Mesothelial cell of epicardium (in vitro differentiated cells): ENCODE results near the gene SLC25A1. TPM values are rescaled to one million over a fixed set of nuclear protein-coding genes. Genes with fewer than 3 reads are reported as not detected.

ENCODE experiments used
- DNase-seq, 2 experiments: peaks; one replicate each; pipeline ENCODE4 v3.0.0; 2021; ENCODE audit warnings: low spot score in 2 of 2; ENCODE audit not compliant: unreplicated experiment in 2 of 2
- H3K27ac Mint-ChIP-seq: 2 replicates; pipeline ENCODE4 v1.8.0; 2021; ENCODE audit warnings: mixed read lengths
- H3K27me3 Mint-ChIP-seq: 2 replicates; pipeline ENCODE4 v1.8.0; 2021; ENCODE audit warnings: low read depth, mixed read lengths
- H3K36me3 Mint-ChIP-seq: 2 replicates; pipeline ENCODE4 v1.8.0; 2021; ENCODE audit warnings: mixed read lengths
- H3K4me1 Mint-ChIP-seq: 2 replicates; pipeline ENCODE4 v1.8.0; 2021; ENCODE audit warnings: mixed read lengths
- H3K4me3 Mint-ChIP-seq: 2 replicates; pipeline ENCODE4 v1.8.0; 2021; ENCODE audit warnings: mild to moderate bottlenecking, moderate library complexity, mixed read lengths
- H3K9me3 Mint-ChIP-seq: 2 replicates; pipeline ENCODE4 v1.8.0; 2021; ENCODE audit warnings: mixed read lengths
- total RNA-seq: library from RNA; stranded (reverse); gene quantifications from 3 replicates; pipeline ENCODE4 v1.2.1, GENCODE V29; 2021
- TF ChIP-seq, protein P1 (sequence below): fragments of 200-600 bp; sonication (generic); IDR thresholded peaks from one replicate; pipeline ENCODE4 v1.5.0; 2021; ENCODE audit warnings: antibody characterized with exemption; ENCODE audit not compliant: unreplicated experiment

The SLC25A1 gene
- total RNA-seq, 1 donor from 2014 or later, result 73.6 TPM

DNA sequence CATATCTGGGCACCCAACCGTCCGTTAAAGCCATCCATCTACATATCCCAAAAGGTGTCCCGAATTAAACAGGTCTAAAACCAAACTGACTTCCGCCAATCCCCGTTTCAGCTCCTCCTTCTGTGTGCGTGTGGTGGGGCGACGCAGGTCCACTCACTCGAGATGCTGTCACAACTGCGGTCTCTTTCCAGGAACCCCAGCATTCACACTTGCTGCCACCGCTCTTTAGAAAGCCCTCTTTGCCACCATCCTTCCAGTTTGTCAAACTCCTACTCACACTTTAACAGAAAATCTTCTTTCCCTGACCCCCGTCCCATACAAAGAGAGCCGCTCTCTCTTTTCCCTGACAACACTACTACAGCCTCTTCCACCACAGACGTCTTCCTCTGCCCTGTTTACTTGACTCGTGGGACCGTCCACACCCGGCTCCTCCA is 34.6 kb downstream of the SLC25A1 start:
- TF ChIP-seq, protein P1, sequence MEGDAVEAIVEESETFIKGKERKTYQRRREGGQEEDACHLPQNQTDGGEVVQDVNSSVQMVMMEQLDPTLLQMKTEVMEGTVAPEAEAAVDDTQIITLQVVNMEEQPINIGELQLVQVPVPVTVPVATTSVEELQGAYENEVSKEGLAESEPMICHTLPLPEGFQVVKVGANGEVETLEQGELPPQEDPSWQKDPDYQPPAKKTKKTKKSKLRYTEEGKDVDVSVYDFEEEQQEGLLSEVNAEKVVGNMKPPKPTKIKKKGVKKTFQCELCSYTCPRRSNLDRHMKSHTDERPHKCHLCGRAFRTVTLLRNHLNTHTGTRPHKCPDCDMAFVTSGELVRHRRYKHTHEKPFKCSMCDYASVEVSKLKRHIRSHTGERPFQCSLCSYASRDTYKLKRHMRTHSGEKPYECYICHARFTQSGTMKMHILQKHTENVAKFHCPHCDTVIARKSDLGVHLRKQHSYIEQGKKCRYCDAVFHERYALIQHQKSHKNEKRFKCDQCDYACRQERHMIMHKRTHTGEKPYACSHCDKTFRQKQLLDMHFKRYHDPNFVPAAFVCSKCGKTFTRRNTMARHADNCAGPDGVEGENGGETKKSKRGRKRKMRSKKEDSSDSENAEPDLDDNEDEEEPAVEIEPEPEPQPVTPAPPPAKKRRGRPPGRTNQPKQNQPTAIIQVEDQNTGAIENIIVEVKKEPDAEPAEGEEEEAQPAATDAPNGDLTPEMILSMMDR, result no peak
- no peak for DNase-seq
- H3K4me3 Mint-ChIP-seq, result peak overlapping the region; percentile 97
- no peaks in the 10 kb centered on the region for H3K9me3 Mint-ChIP-seq
- peaks cover 37% of the 10 kb centered on the region for H3K27me3 Mint-ChIP-seq
- H3K36me3 Mint-ChIP-seq, result peaks cover 13% of the 10 kb centered on the region
- H3K4me1 Mint-ChIP-seq, result peaks cover 11% of the 10 kb centered on the region
- H3K27ac Mint-ChIP-seq, result peak overlapping the region; percentile 95

DNA sequence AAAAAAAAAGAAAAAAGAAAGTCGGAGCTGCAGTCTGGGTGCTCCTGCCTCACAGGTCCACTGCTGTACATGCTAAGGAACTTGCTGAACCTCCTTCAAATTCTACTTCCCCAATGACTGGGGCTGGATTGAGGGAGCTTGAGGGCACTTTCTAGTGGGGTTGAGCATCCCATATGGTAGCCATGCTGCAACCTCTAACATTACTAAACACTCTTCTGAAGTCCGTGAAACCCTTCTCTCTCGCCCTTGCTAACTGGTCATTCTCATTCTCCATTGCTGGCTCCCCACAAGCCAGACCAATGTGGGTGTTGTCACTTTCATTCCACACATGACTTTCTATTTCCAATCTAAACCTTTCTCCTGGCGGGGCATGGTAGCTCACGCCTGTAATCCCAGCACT is 35.3 kb downstream of the SLC25A1 start:
- Mint-ChIP-seq H3K27ac (no peak overlapping the region), H3K36me3 (peaks cover 13% of the 10 kb centered on the region), H3K9me3 (no peaks in the 10 kb centered on the region), H3K4me1 (peaks cover 11% of the 10 kb centered on the region), H3K4me3 (peak overlapping the region; percentile 97), H3K27me3 (peaks cover 29% of the 10 kb centered on the region)
- no peak for DNase-seq
- TF ChIP-seq, protein P1, result no peak

DNA sequence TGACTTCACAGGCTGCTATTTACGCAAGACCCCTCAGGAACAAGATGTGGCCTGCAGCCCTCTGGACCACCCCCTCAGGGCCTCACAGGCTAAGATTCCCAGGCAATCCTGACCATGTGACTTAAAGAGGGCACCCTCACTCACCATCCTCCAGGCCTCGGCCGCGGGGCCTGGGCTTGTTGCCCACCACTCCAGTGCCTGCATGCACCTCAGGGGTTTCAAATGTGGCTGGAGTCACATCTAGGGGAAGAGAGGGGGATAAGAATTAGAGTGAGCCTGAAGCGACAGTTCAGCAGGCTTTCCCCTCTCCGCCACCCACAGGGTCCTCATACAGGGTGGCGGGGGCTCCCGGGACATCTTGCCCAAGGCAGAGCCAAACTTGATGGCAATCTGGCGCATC is 36.1 kb downstream of the SLC25A1 start:
- Mint-ChIP-seq H3K27ac (no peak overlapping the region), H3K9me3 (no peaks in the 10 kb centered on the region), H3K27me3 (peaks cover 21% of the 10 kb centered on the region), H3K4me1 (peaks cover 11% of the 10 kb centered on the region), H3K4me3 (peak overlapping the region; percentile 48), H3K36me3 (peaks cover 13% of the 10 kb centered on the region)
- TF ChIP-seq, protein P1, result no peak
- no peak for DNase-seq

DNA sequence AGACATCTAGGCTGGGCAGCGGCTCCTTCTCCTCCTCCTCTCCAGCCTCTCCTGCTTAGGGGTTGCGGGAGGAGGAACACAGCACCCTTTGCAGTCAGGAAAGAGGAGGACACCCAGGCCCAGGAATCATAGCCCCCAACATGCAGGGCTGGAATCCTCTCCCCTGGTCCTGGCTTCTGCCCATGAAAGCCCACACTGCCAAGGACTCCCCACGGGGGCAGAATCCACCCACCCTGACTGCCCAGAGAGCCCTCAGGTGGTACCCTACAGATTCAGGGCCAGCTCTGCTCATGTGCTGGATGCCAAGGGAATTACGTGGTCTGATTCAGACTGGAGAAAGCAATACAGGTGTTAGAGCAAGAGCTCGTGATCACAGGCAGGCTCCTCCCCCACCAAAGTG is 38.6 kb downstream of the SLC25A1 start:
- Mint-ChIP-seq H3K27ac (no peak overlapping the region), H3K9me3 (no peaks in the 10 kb centered on the region), H3K4me3 (no peak overlapping the region), H3K27me3 (peaks cover 3% of the 10 kb centered on the region), H3K36me3 (peaks cover 32% of the 10 kb centered on the region), H3K4me1 (peaks cover 11% of the 10 kb centered on the region)
- DNase-seq, result peak in 1 of 2 experiments; percentile 2
- TF ChIP-seq, protein P1, result no peak

DNA sequence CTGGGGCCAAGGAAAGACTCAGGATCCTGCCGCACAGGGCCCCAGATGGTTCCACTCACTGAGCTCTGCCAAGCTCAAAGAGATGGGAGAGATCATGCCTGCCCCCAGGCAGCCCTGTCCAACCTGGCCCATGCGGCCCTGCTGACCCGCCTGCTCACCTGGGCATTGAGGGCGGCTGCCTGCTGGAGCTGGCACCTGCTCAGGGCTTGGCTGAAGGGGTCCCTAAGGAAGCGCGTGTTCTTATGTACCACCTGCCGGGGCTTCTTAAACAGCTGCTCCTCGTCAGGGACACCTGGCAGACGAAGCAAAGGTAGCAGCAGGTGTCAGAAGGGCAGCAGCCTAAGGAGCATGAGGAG is 39.6 kb downstream of the SLC25A1 start:
- peaks cover 36% of the 10 kb centered on the region for H3K36me3 Mint-ChIP-seq
- no peak overlapping the region for H3K4me3 Mint-ChIP-seq
- TF ChIP-seq, protein P1, result no peak
- peaks cover 7% of the 10 kb centered on the region for H3K4me1 Mint-ChIP-seq
- no peaks in the 10 kb centered on the region for H3K27me3 Mint-ChIP-seq
- no peak overlapping the region for H3K27ac Mint-ChIP-seq
- no peaks in the 10 kb centered on the region for H3K9me3 Mint-ChIP-seq
- DNase-seq, result peak in 1 of 2 experiments; percentile 12
